Epithelial cell of proximal tubule (primary cell): ENCODE results near the gene SDK2. TPM values are rescaled to one million over a fixed set of nuclear protein-coding genes. Genes with fewer than 3 reads are reported as not detected.

Experiments used
- DNase-seq: peaks from one replicate; pipeline ENCODE4 v3.0.0-alpha.2; 2011; ENCODE audit warnings: low read depth
- H3K4me3 ChIP-seq: 2 replicates; pipeline ENCODE4 v1.5.1; 2011; ENCODE audit warnings: low read depth, mild to moderate bottlenecking, low read length
- total RNA-seq: library from RNA; depleted of rRNA; stranded (reverse); fragments of >200 nt; gene quantifications from 2 replicates; pipeline ENCODE4 v1.2.3, GENCODE V29; 2015
- TF ChIP-seq, protein P1 (sequence below): conservative IDR thresholded peaks from 2 replicates; pipeline ENCODE4 v1.5.1; 2012; ENCODE audit warnings: low read depth, mild to moderate bottlenecking, low read length

Gene SDK2
- total RNA-seq, 1 donor from 2014 or later, result 0.12 TPM

DNA sequence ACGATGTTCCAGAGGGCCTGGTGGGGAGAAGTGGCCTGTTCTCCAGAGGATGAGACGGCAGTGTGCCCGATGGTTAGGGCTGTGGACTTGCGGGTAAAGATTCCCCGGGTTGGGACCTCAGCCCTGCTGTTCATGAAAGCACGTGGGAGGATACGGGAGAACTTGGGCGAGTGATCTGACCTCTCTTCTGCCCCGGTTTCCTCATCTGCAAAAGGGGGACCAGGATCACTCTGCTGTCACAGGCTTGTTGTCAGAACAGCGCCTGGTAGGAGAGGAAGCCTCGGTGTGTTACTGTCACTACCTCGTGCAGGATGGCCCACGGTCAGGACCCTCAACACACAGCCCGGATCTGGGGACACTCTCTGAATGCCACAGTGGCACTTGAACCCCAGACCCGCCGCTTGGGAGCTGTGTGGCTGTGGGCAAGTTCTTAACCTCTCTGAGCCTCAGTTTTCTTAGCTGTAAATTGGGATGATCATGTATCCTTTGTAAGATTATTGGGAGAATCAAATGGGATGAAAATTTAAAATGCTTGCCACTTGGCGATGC, 246.9 kb downstream of the SDK2 start:
- no peak overlapping the region for H3K4me3 ChIP-seq
- DNase-seq, result no peak
- TF ChIP-seq, protein P1, sequence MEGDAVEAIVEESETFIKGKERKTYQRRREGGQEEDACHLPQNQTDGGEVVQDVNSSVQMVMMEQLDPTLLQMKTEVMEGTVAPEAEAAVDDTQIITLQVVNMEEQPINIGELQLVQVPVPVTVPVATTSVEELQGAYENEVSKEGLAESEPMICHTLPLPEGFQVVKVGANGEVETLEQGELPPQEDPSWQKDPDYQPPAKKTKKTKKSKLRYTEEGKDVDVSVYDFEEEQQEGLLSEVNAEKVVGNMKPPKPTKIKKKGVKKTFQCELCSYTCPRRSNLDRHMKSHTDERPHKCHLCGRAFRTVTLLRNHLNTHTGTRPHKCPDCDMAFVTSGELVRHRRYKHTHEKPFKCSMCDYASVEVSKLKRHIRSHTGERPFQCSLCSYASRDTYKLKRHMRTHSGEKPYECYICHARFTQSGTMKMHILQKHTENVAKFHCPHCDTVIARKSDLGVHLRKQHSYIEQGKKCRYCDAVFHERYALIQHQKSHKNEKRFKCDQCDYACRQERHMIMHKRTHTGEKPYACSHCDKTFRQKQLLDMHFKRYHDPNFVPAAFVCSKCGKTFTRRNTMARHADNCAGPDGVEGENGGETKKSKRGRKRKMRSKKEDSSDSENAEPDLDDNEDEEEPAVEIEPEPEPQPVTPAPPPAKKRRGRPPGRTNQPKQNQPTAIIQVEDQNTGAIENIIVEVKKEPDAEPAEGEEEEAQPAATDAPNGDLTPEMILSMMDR, result no peak

DNA sequence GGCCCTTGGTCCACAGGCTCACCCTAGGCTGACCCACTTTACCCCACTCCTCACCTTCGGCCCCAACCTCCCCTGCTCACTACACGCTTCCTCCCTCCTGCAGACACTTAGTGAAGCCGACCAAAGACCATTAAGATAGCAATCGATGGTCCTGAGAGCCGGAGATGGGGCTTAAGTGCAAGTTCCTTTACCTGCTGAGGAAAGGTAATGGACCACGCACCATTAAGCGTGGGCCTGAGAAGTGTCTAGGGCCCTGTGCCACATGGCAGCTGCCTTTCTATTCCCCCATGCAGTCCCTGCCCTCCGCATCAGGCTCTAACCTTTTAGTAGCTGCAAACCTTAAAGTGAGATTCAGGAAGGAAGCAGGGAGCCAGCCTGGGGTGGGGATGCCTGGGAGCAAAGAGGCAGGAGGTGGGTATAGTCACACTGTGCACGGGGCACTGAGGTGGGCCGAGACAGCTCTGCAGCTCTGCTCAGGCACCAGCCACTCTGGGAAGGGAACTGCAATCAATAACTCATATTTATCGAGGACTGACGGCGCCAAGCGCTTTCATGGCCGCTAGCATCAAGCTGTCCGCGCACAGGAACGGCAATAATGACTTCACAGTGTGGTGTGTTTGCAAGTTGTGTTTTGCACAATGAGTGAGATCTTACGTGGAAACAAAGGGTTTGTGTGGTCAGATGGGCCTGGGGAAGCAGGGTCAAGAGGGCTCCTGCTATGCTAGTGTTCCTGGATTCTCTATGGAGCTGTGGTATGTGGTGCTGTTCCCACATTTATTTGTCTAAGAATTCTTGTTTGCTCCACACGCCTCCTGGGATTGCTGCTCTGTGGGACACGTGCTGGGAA, 247.6 kb downstream of the SDK2 start:
- no peak for DNase-seq
- TF ChIP-seq, protein P1, result no peak
- no peak overlapping the region for H3K4me3 ChIP-seq

DNA sequence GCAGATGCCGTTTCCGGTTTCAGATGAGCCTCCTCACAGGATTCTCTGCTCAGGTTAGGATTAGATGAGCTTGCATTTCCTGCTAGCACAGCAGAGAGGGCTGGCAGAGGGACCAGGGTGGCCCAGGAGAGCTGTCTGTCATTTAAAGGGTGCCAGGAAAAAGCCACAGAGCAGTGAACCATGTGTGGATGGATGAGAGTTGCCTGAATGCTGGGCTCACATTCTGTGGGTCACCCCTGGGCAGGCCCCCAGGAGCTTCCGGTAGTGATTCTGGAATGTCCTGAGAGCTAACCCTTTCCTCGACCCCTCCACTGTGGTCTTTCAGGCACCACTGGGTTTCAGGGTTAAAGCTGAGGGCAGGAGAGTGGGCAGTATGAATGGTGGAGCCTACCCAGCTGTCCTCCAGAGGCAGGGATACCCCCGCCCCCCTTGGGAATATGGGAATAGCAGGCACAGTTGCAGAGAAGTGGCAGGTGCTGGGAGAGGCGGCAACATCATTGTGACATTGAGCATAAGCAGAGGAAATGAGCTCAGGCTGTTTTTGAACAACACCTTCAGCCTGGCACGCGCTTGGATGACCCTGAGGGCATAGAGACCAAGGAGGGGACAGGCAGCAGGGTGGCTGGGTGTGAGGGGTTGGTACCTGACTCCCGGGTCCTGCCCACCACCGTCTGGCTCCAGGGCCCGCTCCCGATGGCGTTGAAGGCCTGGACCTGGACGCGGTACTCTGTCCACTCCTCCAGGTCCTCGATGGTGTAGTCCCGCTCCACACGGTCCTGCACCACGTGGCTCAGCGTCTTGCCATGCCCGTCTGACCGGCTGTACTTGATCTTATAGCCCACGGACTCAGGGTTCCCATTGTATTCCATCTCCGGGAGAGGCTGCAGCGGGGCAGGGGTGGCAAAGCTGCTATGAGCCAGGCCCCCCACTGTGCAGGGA, 249.5 kb downstream of the SDK2 start:
- no peak overlapping the region for H3K4me3 ChIP-seq
- no peak for DNase-seq
- TF ChIP-seq, protein P1, result no peak

DNA sequence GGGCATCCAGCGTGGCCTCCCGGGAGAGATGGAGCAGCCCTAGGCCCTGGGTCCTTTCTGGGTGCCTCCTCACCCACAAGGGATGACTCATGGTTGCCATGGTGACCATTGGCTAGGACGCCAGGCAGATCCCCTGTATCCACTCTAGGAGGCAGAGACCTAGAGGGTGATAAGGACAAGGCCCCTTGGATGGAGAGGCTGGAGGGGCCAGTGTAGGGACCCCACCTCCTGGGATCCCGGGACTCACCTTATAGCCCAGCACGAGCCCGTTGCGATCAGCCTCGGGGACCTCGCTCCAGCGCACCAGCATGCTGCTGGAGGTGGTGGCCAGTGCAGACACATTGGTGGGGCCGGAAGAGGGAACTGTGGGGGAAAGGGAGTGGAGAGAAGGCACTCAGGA, 250.3 kb downstream of the SDK2 start:
- no peak overlapping the region for H3K4me3 ChIP-seq
- DNase-seq, result no peak
- TF ChIP-seq, protein P1, result no peak

DNA sequence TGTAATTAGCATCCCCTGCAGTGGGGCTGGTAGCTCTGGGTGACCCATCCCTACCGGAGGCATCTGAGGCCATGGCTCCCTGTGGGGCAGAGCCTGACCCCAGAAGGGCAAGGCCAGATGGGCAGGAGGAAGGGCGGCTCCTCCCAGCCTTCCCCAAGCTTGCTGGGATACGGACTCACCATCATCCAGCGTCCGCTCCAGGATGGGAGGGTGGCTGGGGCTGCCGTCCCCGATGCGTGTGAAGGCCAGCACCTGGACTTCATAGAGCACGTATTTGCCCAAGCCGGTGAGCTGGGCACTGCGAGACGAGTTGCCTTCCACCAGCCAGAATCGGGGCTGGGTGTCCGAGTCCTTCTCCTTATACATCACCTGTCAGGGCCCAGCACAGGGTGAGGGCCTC, 250.9 kb downstream of the SDK2 start:
- TF ChIP-seq, protein P1, result no peak
- no peak overlapping the region for H3K4me3 ChIP-seq
- no peak for DNase-seq

DNA sequence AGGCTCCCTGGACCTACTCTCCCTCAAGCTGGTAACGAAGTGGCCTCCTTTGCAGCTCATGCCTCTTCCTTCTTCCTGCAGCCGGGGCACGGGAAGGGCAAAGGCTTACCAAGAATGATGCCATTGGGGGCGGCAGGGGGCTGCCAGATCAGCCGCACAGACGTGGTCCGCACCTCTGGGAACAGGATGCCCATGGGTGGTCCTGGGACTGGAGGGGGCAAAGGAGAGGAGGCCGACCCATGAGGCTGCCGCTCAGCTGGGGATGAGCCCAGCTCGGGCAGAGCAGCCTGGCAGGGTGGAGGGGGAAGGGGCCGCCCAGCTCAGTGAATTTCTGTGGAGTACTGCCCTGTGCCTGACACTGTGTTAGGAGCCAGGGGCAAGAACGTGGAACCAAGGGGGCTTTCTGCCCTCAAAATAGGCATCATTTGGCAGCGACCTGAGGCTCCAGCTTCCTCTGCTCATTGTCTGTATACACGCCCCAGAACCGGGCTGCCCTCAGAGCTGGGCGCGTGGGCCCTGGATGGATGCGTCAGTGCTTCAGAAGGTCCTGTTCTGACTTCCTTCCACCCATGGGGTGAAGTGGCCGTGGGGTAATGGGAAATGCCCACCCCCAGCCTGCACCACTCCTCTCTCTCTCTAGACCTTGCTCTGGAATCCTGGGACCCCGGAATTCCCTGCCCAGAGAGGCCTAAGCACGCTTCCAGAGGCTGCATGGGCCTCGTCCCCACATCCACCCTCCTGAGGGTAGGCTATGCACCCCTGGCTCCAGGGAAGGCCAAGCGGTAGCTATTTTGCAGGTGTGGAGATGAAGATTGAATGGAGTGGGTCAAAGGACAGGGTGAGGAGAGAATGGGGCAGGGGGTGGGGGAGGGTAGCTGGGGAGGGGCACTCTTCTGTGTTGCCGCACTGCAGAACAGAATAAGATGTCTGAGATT, 252.6 kb downstream of the SDK2 start:
- H3K4me3 ChIP-seq, result no peak overlapping the region
- DNase-seq, result no peak
- TF ChIP-seq, protein P1, result no peak
